ENCODE measurements around the gene ABLIM3.

DNA sequence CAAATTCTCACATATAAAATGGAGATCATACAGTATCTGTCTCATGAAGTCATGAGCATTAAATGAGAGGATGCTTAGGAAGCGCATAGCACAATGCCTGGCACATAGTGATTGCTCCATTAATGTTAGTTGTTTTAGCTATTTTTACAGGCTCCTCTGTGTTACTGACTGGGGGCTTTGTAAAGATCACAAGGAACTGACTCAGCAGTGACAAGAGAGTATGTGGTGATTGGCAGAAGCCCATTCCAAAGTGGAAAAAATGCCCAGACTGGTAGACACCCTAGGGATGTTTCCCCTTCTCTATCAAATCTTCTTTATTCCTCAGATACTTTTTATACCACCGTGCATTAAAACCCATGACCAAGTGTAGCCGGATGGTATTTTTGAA, 33.5 kb downstream of the ABLIM3 start:
- TF ChIP-seq, protein P1, sequence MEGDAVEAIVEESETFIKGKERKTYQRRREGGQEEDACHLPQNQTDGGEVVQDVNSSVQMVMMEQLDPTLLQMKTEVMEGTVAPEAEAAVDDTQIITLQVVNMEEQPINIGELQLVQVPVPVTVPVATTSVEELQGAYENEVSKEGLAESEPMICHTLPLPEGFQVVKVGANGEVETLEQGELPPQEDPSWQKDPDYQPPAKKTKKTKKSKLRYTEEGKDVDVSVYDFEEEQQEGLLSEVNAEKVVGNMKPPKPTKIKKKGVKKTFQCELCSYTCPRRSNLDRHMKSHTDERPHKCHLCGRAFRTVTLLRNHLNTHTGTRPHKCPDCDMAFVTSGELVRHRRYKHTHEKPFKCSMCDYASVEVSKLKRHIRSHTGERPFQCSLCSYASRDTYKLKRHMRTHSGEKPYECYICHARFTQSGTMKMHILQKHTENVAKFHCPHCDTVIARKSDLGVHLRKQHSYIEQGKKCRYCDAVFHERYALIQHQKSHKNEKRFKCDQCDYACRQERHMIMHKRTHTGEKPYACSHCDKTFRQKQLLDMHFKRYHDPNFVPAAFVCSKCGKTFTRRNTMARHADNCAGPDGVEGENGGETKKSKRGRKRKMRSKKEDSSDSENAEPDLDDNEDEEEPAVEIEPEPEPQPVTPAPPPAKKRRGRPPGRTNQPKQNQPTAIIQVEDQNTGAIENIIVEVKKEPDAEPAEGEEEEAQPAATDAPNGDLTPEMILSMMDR (IDR thresholded peaks at IDR 0.05): no peak
- no peak for TF ChIP-seq POLR2A (IDR thresholded peaks at IDR 0.05)

Data from Peyer's patch (tissue), 4 donors.